ENCODE results near the gene TMEM151A. TPM values are rescaled to one million over a fixed set of nuclear protein-coding genes. Genes with fewer than 3 reads are reported as not detected.

The TMEM151A gene
- total RNA-seq, 2 donors from 2014 or later: 0.27 TPM; not detected in 1

DNA sequence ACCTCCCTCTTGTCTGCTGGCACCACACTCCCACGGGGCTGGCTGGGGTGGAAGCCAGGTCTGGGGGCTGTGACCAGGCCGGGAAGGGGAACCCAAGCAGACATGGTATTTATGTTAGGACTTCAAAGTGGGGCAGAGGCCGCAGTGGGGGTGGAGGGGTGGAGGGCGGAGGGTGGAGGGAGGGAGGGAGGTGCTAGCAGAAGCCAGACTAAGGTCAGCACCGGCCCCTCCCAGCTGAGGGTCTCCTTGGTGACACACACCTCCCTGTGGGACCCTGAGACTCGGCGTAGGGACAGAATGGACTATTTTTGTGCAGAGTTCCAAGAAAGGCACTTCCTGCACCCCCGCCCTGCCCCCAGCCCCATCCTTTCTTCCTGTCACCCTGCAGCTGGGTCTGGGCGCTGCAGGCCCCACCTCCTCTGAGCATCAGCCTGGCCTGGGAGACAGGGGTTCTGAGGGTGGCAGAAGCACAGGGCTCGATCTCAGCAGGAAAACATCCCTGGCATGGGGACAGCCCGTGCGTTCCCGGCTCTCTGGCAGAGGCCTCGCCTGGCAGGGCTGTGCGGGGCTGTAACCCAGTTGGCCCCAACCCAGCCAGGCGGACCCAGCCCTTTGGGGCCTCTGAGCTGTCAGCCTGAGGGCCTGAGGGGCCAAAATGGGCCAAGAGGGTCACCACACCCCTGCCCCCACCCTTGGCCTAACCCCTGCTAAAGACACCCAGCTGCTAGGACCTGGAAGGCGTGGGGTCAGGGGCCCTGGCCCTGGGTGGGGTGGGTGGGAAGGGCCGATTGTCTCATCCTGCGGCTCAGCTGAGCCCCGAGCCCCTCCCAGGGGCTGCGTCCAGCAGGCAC, 34.8 kb downstream of the TMEM151A start:
- H3K4me3 ChIP-seq: no peak overlapping the region
- H3K36me3 ChIP-seq: no peaks in the 10 kb centered on the region
- H3K27ac ChIP-seq: no peak overlapping the region
- DNase-seq (ENCODE audit: low spot score) (no peak), ATAC-seq (ENCODE audit: insufficient number of reproducible peaks, low FRiP score, low read depth) (no peak)
- no peaks in the 10 kb centered on the region for H3K9me3 ChIP-seq
- H3K27me3 ChIP-seq (replicated peaks; ENCODE audit: insufficient read depth): no peaks in the 10 kb centered on the region
- TF ChIP-seq, protein P1, sequence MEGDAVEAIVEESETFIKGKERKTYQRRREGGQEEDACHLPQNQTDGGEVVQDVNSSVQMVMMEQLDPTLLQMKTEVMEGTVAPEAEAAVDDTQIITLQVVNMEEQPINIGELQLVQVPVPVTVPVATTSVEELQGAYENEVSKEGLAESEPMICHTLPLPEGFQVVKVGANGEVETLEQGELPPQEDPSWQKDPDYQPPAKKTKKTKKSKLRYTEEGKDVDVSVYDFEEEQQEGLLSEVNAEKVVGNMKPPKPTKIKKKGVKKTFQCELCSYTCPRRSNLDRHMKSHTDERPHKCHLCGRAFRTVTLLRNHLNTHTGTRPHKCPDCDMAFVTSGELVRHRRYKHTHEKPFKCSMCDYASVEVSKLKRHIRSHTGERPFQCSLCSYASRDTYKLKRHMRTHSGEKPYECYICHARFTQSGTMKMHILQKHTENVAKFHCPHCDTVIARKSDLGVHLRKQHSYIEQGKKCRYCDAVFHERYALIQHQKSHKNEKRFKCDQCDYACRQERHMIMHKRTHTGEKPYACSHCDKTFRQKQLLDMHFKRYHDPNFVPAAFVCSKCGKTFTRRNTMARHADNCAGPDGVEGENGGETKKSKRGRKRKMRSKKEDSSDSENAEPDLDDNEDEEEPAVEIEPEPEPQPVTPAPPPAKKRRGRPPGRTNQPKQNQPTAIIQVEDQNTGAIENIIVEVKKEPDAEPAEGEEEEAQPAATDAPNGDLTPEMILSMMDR (IDR thresholded peaks at IDR 0.05): no peak
- H3K4me1 ChIP-seq (ENCODE audit: control insufficient read depth in 1 of 2, low read depth in 2 of 2): peaks cover 0 to 12% of the 10 kb centered on the region in 2 donors

DNA sequence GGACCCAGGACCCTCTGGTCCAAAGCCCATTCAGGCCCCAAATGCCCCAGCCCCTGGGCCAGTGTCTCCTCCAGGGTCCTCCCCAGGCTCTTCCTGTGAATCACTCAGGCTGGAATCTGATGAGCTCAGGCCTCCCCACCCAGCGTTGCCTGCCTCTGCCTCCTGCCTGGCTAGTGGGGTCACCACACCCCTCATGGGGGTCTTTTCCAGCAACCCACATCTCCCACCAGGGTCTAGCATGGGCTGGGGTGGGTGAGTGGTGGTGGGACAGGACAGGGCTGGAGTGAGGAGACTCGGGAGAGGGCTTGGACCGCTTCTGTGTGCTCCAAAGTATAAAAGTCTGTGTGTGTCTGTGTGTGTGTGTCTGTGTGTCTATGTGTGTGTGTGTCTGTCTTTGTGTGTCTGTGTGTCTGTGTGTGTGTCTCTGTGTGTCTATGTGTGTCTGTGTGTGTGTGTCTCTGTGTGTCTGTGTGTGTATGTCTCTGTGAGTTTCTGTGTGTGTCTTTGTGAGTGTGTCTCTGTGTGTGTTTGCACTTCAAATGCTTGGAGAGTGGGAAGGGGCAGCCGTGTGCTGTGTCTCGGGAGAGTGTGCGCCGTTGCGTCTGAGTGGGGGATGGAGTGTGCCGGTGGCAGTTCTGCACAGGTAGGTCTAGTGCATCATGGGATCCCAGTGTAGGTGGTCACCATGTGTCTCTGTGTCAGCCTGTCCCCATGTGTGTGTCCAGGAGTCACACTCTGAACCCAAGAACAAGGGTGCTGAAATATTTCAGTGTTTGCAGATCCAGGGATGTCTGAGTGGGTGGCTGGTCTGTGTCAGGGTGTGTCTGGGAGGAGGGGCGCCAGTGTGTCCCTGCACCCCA, 35.7 kb downstream of the TMEM151A start:
- TF ChIP-seq, protein P1 (IDR thresholded peaks at IDR 0.05): no peak
- Histone ChIP-seq H3K4me1 (ENCODE audit: control insufficient read depth in 1 of 2, low read depth in 2 of 2) (peaks cover 0 to 12% of the 10 kb centered on the region in 2 donors), H3K9me3 (no peaks in the 10 kb centered on the region), H3K4me3 (no peak overlapping the region), H3K27me3 (replicated peaks; ENCODE audit: insufficient read depth) (no peaks in the 10 kb centered on the region), H3K27ac (no peak overlapping the region), H3K36me3 (no peaks in the 10 kb centered on the region)
- DNase-seq (ENCODE audit: low spot score) (no peak), ATAC-seq (ENCODE audit: insufficient number of reproducible peaks, low FRiP score, low read depth) (no peak)

DNA sequence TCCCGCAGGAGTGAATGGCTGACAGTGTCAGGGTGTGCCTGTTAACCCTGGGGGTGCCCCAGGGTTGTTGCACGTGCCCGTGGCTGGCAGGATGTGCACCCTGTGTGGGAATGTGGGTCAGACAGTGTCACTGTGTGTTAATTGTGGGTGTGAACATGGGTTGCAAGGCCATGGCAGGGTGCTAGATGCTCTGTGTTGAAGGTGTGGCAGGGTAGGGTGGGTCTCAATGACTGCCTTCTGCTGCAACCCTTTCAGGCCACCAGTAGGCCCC, 36.3 kb downstream of the TMEM151A start:
- no peak overlapping the region for H3K27ac ChIP-seq
- ATAC-seq (ENCODE audit: insufficient number of reproducible peaks, low FRiP score, low read depth): no peak
- TF ChIP-seq, protein P1 (IDR thresholded peaks at IDR 0.05): no peak

DNA sequence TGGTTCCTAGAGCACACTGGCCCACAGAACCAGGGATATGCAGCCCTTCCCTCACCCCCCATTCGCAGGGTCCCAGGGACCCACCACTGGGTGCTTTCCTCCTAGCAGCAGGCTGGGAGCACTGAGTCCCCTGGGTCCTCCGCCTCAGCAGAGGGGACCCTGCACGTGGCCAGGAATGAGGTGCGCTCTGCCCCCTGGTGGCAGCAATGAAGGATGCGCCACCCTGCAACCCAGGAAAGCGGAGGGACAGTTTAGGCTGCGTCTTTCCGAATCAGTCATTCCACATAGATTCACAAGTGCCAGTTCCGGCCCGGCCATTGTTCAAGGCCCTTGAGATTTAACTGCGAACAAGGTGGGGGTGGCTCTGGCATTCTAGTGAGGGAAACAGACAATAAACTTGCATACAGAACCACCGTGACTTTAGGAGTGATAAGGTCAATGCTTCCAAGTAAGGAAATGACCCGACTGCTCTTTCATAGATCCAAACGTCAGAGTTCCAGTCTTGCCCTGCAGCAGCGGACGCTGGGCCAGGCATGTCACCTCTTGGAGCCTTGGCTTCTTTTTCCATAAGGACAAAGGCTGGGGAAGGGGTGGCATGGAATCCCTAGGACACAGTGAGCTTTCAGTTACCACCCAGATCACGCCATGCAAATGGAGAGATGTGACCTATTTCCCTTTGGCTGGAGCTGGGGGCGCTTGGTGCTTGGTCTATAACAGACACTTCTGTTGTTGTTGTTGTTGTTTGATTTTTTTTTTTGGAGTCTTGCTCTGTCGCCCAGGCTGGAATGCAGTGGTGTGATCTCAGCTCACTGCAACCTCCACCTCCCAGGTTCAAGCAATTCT, 36.8 kb downstream of the TMEM151A start:
- no peak for ATAC-seq (ENCODE audit: insufficient number of reproducible peaks, low FRiP score, low read depth)
- TF ChIP-seq, protein P1 (IDR thresholded peaks at IDR 0.05): peak; percentile 93
- DNase-seq (ENCODE audit: low spot score): no peak
- Histone ChIP-seq H3K4me1 (ENCODE audit: control insufficient read depth in 1 of 2, low read depth in 2 of 2) (peaks cover 0 to 12% of the 10 kb centered on the region in 2 donors), H3K4me3 (peak overlapping the region; percentile 40), H3K27ac (no peak overlapping the region), H3K9me3 (no peaks in the 10 kb centered on the region), H3K36me3 (no peaks in the 10 kb centered on the region), H3K27me3 (replicated peaks; ENCODE audit: insufficient read depth) (no peaks in the 10 kb centered on the region)

More for the DNA sequence above, 36.3 kb downstream of the TMEM151A start:
- no peak for DNase-seq (ENCODE audit: low spot score)
- no peaks in the 10 kb centered on the region for H3K9me3 ChIP-seq
- peaks cover 0 to 12% of the 10 kb centered on the region in 2 donors for H3K4me1 ChIP-seq (ENCODE audit: control insufficient read depth in 1 of 2, low read depth in 2 of 2)
- no peaks in the 10 kb centered on the region for H3K27me3 ChIP-seq (replicated peaks; ENCODE audit: insufficient read depth)
- H3K4me3 ChIP-seq: no peak overlapping the region
- no peaks in the 10 kb centered on the region for H3K36me3 ChIP-seq

All from thoracic aorta (tissue), 2 donors.